Stimulated activated CD8-positive, alpha-beta memory T cell treated with anti-CD3 and anti-CD28 coated beads, Interleukin-15, amount 100 ng/mL, for 24 hours (primary cell): ENCODE measurements around the gene KCNQ1OT1.

Experiments used
- DNase-seq: peaks from one replicate; pipeline ENCODE4 v3.0.0-alpha.2; 2020; ENCODE audit warnings: low read depth

The KCNQ1OT1 gene

GRCh38 chr11:2719831-2720590, 20.2 kb upstream of the KCNQ1OT1 start:
- no peak for DNase-seq

- no peak for DNase-seq
Observed at GRCh38 chr11:2718817-2719438, 19.1 kb upstream of the KCNQ1OT1 start.

- no peak for DNase-seq
Observed at GRCh38 chr11:2717561-2718325, 17.9 kb upstream of the KCNQ1OT1 start.

GRCh38 chr11:2716376-2717095, 16.7 kb upstream of the KCNQ1OT1 start:
- DNase-seq: no peak

GRCh38 chr11:2715716-2716350, 16.0 kb upstream of the KCNQ1OT1 start:
- no peak for DNase-seq

GRCh38 chr11:2714871-2715270, 15.1 kb upstream of the KCNQ1OT1 start:
- no peak for DNase-seq

GRCh38 chr11:2714463-2714800, 14.6 kb upstream of the KCNQ1OT1 start:
- no peak for DNase-seq

GRCh38 chr11:2713661-2714462, 14.1 kb upstream of the KCNQ1OT1 start:
- no peak for DNase-seq

- DNase-seq: no peak
Observed at GRCh38 chr11:2713094-2713493, 13.3 kb upstream of the KCNQ1OT1 start.

- no peak for DNase-seq
Observed at GRCh38 chr11:2711161-2711560, 11.4 kb upstream of the KCNQ1OT1 start.

- DNase-seq: no peak
Observed at GRCh38 chr11:2709429-2709828, 9.6 kb upstream of the KCNQ1OT1 start.

GRCh38 chr11:2708757-2709281, 9.0 kb upstream of the KCNQ1OT1 start:
- no peak for DNase-seq

- no peak for DNase-seq
Observed at GRCh38 chr11:2708151-2708581, 8.4 kb upstream of the KCNQ1OT1 start.

GRCh38 chr11:2707736-2708135, 7.9 kb upstream of the KCNQ1OT1 start:
- DNase-seq: no peak

GRCh38 chr11:2706321-2706720, 6.5 kb upstream of the KCNQ1OT1 start:
- DNase-seq: no peak

- no peak for DNase-seq
Observed at GRCh38 chr11:2704896-2705606, 5.3 kb upstream of the KCNQ1OT1 start.

GRCh38 chr11:2704356-2704755, 4.6 kb upstream of the KCNQ1OT1 start:
- no peak for DNase-seq

GRCh38 chr11:2703363-2704141, 3.8 kb upstream of the KCNQ1OT1 start:
- no peak for DNase-seq

- DNase-seq: no peak
Observed at GRCh38 chr11:2702771-2703362, 3.1 kb upstream of the KCNQ1OT1 start.
